Adrenal gland (tissue), 5 donors: ENCODE data around the gene TAF5L.

Source experiments
- CTCF ChIP-seq, 6 experiments: fragments of 450-650 bp in 4 of 6; fragments of 200-600 bp in 2 of 6; sonication (generic) in 1 of 6; IDR thresholded peaks; 1 replicate in 5 of 6; 2 replicates in 1 of 6; pipeline versions ENCODE4 v1.5.1 to v1.8.0; 2016 to 2021; ENCODE audit warnings: antibody characterized with exemption in 6 of 6, mild to moderate bottlenecking in 2 of 6, moderate library complexity in 1 of 6
- POLR2A ChIP-seq, 2 donors: fragments of 450-650 bp; IDR thresholded peaks; one replicate each; pipeline ENCODE4 v1.6.1; 2017; ENCODE audit warnings: antibody characterized with exemption in 2 of 2, mild to moderate bottlenecking in 2 of 2, moderate library complexity in 1 of 2
- donor health status: DM: no; HTN: no; CAD: no.

- TF ChIP-seq CTCF (IDR thresholded peaks at IDR 0.05): no peak
- no peak for TF ChIP-seq POLR2A (IDR thresholded peaks at IDR 0.05)
Observed at GRCh38 chr1:229653420-229653819, 27.5 kb upstream of the TAF5L start.
